GM19328 (cell line): ENCODE data around the gene LY86.

Experiments used
- ATAC-seq: cut with Tn5 transposase; IDR thresholded peaks from one replicate; pipeline ENCODE4 v1.9.1; 2021; ENCODE audit warnings: mild to moderate bottlenecking, moderate library complexity; ENCODE audit not compliant: unreplicated experiment

The LY86 gene

DNA sequence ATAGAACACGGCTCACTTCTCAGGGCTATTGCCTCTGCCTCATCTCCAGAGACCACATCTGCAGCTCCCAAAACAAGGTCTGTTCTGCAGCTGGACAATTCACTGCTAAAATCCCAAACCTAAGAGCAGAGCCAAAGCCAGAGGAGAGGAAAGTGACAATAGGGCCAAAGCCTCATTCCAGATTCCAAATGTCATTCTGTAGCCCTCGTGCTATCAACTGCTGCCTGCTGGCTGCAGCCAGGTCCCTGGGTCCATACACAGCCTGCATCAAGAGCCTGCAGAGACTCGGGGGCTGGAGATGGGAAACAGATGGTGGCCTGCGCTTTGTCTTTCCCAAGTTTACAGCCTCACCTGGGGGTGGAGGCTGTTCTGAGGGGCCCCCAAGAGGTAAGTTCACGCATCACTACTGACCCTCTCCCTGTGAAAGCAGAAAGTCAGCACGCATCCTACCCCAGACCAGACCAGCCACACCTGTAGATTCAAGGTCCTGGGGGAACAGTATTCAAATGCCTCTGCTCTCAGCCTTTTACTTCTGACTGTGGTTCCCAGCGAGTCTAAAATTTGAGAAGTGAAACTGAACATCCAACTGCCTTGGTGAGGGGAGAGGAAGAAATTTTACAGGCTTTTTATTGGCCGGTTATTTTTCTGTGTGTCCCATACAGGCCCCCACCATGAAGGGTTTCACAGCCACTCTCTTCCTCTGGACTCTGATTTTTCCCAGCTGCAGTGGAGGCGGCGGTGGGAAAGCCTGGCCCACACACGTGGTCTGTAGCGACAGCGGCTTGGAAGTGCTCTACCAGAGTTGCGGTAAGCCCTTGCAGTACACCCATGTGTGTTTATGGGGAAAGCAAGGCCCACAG lies at the start of gene LY86:
Gene LY86 (plus strand): TSS at position 657 of the 860 bp plus-strand sequence. CDS start 15 bp downstream, at position 672.
- ATAC-seq = peak; percentile 43

DNA sequence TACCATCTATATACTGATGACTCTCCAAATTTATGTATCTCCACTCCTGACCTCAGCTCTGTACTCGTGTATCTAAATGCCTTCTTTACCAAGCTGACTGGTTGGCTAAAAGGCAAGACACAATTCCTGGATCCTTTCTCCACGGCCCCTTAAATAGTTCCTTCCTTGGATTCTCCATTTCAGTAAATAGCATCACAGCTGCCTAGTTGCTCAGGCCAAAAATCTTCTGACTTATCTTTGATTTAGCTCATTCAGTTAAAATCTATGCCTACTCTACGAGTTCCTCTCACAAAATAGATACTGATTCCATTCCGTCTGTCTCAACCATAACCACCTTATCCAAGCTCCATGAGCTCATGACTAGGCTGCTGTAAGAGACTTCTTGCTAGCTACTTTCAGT lies 49.5 kb upstream of the LY86 start:
- no peak for ATAC-seq

DNA sequence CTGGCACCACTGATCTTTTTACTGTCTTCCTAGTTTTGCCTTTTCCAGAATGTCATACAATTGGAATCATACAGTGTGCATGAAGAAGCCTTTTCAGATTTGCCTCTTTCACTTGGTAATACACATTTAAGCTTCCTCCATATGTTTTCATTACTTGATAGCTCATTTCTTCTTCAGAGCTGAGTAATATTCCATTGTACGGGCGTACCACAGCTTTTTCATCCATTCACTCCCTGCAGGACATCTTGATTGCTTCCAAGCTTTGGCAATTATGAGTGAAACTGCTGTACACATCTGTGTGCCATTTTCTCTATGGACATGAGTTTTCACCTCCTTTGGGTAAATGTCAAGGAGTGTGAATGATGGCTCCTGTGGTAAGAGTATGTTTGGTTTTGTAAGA lies 46.2 kb upstream of the LY86 start:
- ATAC-seq = no peak

DNA sequence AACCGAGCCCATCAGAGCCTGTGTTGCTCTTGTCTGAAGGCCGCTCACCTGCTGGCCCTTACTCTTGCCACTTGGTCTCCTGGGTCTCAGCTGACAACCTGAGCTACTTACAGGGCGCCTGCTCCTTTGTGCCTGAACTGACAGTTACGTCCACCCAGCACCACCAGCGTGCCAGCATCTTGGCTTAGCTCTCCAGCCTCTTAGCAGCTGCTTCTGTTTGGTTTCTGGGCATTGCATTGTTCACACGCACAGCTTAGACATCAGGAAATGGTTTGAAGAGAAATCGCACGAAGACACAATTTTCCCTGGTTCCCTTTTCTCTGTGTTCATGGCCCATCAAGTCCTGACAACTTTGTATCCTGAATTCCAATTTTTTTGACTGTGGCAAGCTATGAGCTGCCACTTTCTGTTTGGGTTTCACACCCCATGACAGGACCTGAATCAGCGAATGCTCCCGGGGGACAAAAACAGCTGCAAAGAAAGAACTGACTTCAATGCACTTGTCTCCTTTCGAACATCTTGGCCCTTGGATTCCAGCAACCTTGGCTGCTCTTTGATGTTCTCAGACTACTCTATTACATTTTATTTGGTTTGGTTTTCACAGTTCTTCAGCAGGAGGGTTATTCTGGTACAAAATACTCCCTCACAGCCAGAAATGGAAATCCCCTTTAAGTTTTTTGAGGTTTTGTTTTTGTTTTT lies 45.2 kb upstream of the LY86 start:
- no peak for ATAC-seq

DNA sequence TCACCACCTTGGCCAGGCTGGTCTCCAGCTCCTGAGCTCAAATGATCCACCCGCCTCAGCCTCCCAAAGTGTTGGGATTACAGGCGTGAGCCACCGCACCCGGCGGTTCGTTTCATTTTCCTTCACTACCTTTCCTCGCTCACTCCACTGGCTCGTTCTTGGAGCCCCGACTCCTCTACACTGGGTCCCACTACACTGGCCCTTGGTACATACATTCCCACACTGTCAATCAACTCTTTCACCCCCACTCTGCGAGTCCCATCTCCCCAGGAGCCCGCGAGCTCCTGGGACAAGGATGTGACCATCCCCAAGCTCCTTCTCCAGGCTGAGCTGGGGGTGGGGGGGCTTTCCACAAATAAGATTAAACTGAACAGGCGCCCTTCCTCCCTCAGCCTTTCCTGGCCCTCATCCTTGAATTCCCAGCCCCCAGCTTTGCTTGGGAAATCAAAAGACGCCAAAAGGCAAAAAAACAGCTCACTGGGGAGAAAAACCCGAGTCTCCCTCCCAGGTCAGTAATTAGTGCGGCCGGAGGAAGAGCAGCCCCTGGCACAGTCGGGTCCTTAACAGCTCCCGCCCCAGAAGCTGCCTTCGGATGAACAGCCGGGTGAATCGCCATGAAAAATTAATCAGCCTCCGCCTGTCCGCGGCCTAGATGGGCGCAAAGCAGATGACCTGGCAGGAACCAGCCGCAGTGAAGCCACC lies 42.8 kb upstream of the LY86 start:
- ATAC-seq = peak; percentile 7

DNA sequence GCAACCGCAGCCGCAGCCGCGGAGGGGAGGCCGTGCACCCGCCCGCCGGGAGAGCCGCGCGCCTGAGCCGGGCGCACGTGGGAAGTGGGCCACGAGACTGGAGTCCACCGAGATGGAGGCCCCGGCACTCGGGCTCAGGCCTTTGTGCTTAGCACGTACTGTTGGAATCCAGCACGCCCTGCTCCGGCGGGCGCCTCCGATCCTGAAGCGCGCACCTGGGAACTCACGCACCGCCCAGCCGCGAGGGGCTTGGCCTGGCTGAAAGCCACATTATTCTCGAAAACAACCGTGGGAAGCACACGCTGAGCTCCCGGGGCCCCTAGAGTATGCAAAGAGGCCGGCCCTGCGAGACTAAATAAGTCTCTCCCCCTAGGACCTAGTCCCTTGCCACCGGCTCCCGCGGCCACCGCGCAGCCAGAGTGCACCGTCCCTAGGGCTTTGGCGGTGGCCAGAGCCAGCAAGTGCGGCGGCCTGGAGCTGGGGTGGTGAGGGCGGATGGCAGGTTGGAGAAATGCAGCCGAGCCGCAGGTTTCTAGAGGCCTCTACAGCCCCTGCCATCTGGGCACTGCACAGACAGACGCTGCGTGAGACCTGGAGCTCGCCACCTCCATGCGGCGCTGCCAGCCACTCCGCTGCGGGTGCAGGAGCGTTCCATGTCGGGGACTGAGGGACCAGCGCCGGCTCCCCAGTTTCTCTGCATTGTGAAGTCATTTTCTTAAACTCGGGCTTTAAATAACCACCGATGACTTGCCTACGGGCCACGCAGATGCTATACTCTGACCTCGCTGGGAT lies 42.0 kb upstream of the LY86 start:
- ATAC-seq = peak; percentile 42

DNA sequence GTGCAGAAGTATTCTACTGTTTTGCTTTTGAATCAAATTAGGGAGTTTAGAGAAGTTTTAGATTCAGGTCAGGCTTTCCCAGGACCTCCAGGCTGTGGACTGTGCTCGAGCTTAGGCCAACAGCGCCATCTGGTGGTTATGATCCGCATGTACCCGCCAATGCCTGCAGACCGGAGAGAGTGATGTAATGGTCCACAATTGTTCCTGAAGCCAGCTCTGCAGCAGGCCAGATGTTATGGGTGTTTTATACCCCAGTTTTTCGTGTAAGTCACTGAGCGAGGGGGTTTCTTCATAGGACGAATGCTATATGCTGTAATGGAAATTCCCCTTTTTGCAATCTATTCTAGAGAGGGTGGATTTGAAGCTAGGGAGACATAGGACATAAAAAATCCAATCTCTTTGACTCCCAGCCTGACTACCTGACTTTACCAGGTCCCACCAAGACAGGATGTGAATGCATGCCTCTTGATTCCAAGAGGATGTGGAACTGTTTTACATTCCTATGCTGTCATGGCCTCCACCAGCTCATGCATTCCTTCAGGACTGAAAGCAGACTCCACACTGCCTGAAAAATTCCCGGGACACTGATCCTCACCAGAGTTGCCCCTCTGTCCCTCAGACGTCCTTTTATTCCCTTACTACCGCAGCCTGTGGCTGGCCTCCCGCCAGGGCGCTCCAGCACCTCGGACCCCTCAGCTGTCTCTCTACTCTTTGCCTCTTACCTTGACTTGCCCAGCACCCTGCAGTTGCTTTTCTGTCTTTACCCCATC lies 41.2 kb upstream of the LY86 start:
- peak; percentile 82 for ATAC-seq

DNA sequence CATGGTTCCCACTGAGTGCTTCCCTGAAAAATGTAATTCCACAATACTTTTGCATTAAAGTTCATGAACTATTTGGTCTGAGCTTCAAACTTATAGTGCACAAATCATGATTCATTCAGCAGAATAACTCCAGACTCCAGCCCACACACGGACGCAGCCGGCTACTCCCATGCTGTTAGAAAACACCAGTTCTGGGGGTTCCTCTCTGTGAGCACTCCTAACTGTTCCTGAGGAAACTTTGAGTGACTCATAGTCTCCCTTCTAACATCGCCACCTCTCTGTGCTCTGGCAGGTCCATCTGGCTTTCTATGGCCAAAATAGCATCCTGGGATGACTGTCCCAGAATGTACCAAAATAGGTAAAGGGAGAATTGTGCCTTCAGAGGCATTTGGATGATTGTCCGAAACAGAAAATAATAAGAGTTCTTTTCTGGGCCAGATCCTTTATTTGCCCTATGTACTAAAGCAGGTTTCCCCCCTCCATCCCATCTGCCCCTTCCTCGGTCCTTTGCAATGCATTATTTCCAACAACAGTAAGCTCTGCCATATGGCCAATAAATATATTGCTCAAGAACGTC lies 32.3 kb upstream of the LY86 start:
- ATAC-seq = no peak

DNA sequence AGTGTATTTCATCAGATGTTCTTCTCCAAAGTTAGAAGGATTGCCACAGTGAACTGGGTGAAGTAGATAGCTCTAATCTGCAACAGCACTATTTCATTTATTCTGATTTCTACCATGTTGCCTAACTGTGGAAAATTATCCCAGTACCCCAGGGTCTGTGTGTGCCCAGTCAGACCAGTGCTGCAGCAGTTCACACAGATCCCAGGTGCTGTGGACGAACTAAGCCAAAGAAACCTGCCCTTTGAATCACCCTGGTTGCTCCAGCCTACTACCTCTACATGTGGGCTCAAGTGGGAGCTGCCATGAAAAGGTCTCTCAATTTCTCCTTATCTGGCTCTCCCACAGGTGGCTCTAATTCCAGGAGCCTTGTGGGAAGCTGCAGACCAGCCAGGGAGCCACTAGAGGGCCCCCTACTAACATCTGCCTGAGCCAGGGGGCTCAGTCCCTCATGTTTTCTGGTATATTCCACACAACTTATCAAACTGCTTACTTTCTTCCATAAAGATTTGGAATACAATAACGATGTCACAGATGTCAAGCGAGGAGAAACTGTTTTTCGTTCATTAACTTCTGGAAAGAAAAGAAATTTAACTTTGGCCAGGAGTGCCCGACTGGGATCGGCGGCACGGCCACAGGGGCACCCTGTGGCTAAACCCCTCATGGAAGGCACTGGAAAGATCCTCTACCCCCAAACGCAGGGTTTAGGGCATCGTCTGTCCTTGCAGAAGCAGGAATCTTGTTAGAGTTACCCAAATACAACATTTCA lies 31.6 kb upstream of the LY86 start:
- ATAC-seq = no peak

DNA sequence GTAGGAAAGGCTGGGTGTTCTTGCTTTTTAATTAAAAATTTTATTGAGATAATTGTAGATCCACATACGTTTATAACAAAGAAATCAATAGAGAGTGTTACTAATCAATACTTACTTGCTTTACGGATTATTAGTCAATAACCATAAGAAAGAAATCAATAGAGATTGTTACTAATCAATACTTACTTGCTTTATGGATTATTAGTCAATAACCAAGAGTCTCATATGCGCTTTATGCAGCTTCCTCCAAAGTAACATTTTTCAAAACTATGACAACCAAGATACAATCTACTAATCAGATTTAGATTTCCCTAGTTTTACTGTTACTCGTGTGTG lies 31.0 kb upstream of the LY86 start:
- no peak for ATAC-seq

DNA sequence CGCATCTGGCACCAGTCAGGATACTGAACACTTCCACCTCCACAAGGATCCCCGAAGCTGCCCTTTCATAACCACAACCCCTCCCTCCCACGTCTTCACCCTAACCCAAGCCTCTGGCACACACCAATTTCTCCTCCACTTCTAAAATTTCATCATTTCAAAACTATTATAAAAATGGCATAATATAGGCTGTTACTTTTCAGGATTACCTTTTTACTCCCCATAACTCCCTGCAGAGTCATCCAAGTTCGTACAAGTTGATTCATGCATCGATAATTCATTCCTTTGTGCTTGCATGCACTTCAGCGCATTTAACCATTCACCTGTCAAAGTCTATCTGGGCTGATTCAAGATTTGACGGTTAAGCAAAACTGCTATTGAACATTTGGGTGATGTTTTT lies 30.6 kb upstream of the LY86 start:
- no peak for ATAC-seq

DNA sequence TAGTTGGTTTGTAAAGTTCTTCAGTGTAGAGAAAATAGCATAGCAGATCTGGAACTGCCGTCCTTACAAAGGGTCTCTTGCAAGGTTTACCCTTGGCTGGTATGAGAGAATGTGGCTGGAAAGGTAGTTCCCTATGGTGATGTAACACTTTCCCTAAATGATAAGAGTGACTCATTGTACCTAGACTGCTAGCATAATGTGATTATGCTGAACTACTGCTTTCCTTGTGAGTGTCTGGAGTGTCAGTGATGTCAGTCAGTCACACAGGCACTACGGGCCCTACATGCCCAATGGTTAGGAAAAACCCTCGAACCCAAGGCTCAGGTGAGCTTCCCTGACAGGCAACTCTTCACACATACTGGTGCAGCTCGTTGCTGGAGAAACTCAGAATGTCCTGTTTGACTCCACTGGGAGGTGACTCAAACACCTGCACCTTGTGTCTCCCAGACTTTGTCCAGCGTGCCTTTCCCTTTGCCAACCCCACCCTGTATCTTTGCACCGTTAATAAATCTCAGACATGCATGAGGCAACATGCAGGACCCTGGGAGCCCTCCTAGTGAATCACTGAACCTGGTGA lies 28.4 kb upstream of the LY86 start:
- ATAC-seq = no peak

DNA sequence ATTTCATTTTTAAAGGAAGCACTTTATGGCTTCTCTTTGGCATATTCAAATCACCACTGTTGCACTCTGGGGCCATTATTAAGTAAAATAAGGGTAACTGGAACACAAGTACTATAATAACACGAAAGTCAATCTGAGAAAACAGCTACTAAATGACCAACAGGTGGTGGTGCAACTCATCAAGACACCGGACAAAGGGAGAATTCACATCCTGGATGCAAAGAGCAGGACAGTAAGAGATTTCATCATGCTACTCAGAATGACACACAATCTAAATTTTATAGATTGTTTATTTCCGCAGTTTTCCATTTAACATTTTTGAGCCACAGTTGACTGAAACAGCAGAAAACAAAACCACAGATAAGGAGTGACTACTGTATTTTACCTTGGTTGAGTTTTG lies 27.6 kb upstream of the LY86 start:
- no peak for ATAC-seq

DNA sequence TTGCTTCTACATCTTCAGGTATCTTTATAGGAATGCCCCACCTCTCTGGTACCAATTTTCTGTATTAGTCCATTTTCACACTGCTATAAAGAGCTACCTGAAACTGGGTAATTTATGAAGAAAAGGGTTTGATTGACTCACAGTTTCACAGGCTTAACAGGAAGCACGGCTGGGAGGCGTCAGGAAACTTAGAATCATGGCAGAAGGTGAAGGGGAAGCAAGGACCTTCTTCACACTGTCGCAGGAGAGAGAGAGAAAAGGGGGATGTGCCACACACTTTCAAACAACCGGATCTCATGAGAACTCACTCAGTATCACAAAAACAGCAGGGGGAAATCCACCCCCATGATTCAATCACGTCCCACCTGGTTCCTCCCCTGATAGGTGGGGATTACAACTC lies 24.4 kb upstream of the LY86 start:
- ATAC-seq = no peak

DNA sequence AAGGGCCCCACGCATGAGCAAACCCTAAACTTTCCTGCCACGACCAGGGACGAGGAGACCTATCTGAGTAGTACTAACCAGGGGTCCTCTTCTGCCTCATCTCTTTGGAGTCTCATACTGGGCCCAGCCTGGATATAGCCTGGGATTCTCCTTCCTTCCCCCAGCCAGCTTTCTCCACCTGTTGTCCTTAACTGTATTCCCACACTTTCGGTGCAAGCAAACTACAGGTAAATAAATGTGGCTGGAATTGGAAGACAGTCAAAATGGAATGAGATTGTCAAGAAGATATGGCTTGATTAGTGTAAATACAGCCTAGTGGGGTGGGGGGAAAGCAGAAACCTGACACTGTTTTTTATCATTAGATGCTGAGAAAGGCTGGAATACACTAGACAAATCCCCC lies 23.5 kb upstream of the LY86 start:
- ATAC-seq = no peak

DNA sequence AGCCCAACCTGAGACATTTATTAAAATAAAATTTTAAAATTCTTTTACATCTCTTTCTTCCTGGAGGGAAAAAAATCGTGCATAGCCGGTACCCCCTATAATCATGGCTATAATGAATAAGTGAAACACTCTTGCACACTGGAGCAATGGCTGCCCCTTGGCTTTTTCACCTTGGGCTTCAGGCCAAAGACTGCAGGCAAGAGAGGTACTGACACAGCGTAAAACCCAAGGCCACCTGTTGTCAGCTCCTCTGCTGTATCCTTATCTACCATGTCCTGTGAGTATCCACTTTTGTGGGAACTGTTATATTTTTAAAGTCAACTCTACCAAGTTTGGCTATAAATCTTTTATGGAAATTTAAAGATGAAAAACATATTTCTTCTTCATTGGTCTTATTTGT lies 23.0 kb upstream of the LY86 start:
- no peak for ATAC-seq

DNA sequence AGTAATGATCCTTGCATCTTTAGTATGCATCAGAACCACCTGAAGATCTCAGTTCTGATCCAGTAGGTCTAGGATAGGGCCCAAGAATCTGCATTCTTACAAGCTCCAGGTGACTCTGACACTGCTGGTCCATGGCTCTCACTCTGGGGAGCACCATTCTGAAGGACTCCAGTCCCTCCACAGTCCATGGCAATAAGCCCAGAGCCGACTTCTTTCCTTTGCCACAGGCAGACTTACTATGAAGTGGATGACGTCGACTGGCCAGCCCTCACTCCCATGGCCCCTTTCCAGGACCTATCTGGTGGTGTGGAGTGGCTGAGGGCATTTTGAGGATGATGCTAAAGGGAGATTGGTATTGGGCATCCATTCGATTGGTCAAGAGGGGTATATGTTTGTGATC lies 21.8 kb upstream of the LY86 start:
- ATAC-seq = no peak

DNA sequence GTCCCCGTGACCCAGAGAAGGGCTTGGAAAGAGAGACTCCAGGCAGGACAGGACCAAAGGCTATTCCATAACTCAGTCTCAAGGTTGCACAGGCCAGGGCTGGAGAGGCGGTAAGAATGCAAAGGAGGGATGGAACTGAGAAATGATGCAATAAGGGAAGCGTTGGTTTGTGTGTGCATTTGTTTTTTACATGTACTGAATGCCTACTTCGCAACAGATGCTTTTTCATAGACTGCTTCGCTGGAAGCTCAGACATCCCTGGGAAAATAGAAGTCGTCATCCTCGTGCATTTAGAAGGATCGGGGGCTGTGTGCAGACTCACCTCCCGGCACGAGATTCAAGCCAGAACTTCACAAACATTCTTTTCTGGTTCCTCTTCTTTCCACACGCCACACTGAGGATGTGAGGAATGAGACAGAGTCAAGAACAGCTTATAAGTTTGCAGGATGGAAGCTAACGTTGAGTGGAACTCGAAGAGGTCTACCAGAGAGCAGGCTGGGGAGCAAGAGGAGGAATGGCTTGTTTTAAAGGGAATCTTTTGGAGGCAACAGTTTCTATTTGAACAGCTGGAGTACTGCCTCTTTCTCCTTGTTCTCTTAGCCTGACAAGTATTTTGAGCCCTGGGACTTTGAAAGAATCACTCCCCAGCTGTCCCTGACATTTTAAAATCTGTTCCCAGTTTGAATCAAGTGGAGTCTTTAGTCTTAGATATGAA lies 19.3 kb upstream of the LY86 start:
- ATAC-seq = no peak
